Measurements from ENCODE around the gene SYVN1. TPM values are rescaled to one million over a fixed set of nuclear protein-coding genes. Genes with fewer than 3 reads are reported as not detected.

Gene SYVN1
- total RNA-seq, 1 experiment from 2014 or later, result 74.9 TPM

- H3K27ac Mint-ChIP-seq (ENCODE audit: low read depth, unreplicated experiment), result peak overlapping the region; percentile 100
- POLR2A ChIA-PET, result interaction anchor here (0.5 to 8.2 kb wide), 35 partner anchors 9 to 906 kb away, joined by 3 to 157 read pairs (median 4); partner anchors contain the start of genes ATG2A, BANF1, CAPN1 and CDC42BPG
- H3K4me1 Mint-ChIP-seq (ENCODE audit: insufficient read depth, unreplicated experiment), result peaks cover 28% of the 10 kb centered on the region
- H3K4me3 Mint-ChIP-seq (ENCODE audit: unreplicated experiment), result peak overlapping the region; percentile 99
- H3K36me3 Mint-ChIP-seq (ENCODE audit: insufficient read depth, unreplicated experiment), result peaks cover 27% of the 10 kb centered on the region
- DNase-seq (ENCODE audit: unreplicated experiment), result peak; percentile 98
- CTCF ChIA-PET, result interaction anchor here (0.8 to 1.8 kb wide), 4 partner anchors 9 to 48 kb away, joined by 4 to 9 read pairs (median 4); no protein-coding TSS in a partner anchor
- TF ChIP-seq CTCF (IDR thresholded peaks at IDR 0.05; ENCODE audit: unreplicated experiment), result no peak
- TSS peak; percentile 73 for BruUV-seq (replicated peaks)
- H3K9me3 Mint-ChIP-seq (ENCODE audit: unreplicated experiment), result no peaks in the 10 kb centered on the region
- intact Hi-C loops (cut with micrococcal nuclease), result loop anchor here (2.0 kb wide), 1 partner anchor 46 kb away; the partner anchor contains the start of gene CAPN1
- H3K27me3 Mint-ChIP-seq (ENCODE audit: insufficient read depth, unreplicated experiment), result no peaks in the 10 kb centered on the region
Measured at GRCh38 chr11:65134952-65135632, 773 bp upstream of the SYVN1 start.

GRCh38 chr11:65133724-65134123, 595 bp downstream of the SYVN1 start:
- Mint-ChIP-seq H3K4me1 (ENCODE audit: insufficient read depth, unreplicated experiment) (peaks cover 28% of the 10 kb centered on the region), H3K4me3 (ENCODE audit: unreplicated experiment) (peak overlapping the region; percentile 99), H3K36me3 (ENCODE audit: insufficient read depth, unreplicated experiment) (peaks cover 38% of the 10 kb centered on the region), H3K27me3 (ENCODE audit: insufficient read depth, unreplicated experiment) (no peaks in the 10 kb centered on the region), H3K27ac (ENCODE audit: low read depth, unreplicated experiment) (peak overlapping the region; percentile 100), H3K9me3 (ENCODE audit: unreplicated experiment) (no peaks in the 10 kb centered on the region)
- TF ChIP-seq CTCF (IDR thresholded peaks at IDR 0.05; ENCODE audit: unreplicated experiment), result no peak
- POLR2A ChIA-PET, result interaction anchor here (0.7 to 8.2 kb wide), 19 partner anchors 11 to 816 kb away, joined by 3 to 157 read pairs (median 7); partner anchors contain the start of genes ARL2, ATG2A, CAPN1 and CDC42BPG
- BruUV-seq (replicated peaks), result no TSS peak
- intact Hi-C loops (cut with micrococcal nuclease), result loop anchor here (2.0 kb wide), 1 partner anchor 47 kb away; the partner anchor contains the start of gene CAPN1
- CTCF ChIA-PET, result interaction anchor here (0.8 to 1.2 kb wide), 2 partner anchors 46 to 48 kb away, joined by 4 read pairs; partner anchors contain the start of gene CAPN1
- no peak for DNase-seq (ENCODE audit: unreplicated experiment)

GRCh38 chr11:65132988-65133700, 1.2 kb downstream of the SYVN1 start:
- TF ChIP-seq CTCF (IDR thresholded peaks at IDR 0.05; ENCODE audit: unreplicated experiment), result no peak
- CTCF ChIA-PET, result interaction anchor here (0.6 to 0.8 kb wide), 2 partner anchors 11 to 48 kb away, joined by 3 to 4 read pairs; partner anchors contain the start of gene CAPN1
- intact Hi-C loops (cut with micrococcal nuclease), result no loop called here
- BruUV-seq (replicated peaks), result no TSS peak
- Mint-ChIP-seq H3K27ac (ENCODE audit: low read depth, unreplicated experiment) (peak overlapping the region; percentile 100), H3K9me3 (ENCODE audit: unreplicated experiment) (no peaks in the 10 kb centered on the region), H3K27me3 (ENCODE audit: insufficient read depth, unreplicated experiment) (no peaks in the 10 kb centered on the region), H3K36me3 (ENCODE audit: insufficient read depth, unreplicated experiment) (peaks cover 40% of the 10 kb centered on the region), H3K4me1 (ENCODE audit: insufficient read depth, unreplicated experiment) (peaks cover 28% of the 10 kb centered on the region), H3K4me3 (ENCODE audit: unreplicated experiment) (peak overlapping the region; percentile 99)
- peak; percentile 66 for DNase-seq (ENCODE audit: unreplicated experiment)
- POLR2A ChIA-PET, result interaction anchor here (0.7 to 8.2 kb wide), 15 partner anchors 10 to 815 kb away, joined by 3 to 157 read pairs (median 7); partner anchors contain the start of genes ARL2, CAPN1, FAU and MRPL49
